ENCODE measurements around the gene ZNF462. TPM values are rescaled to one million over a fixed set of nuclear protein-coding genes. Genes with fewer than 3 reads are reported as not detected.
A peak's percentile ranks its signal among the peaks of the same experiment; 100 is the strongest.

Gene ZNF462
- total RNA-seq, 8 experiments from 2014 or later, result 0.49 to 85.2 (median 47.8) TPM

GRCh38 chr9:106964822-106965525 is 102.0 kb downstream of the ZNF462 start:
- Histone ChIP-seq H3K27ac (no peak overlapping the region), H3K4me3 (no peak overlapping the region), H3K4me1 (replicated peaks in 1 of 2) (peaks cover 10 to 12% of the 10 kb centered on the region in 2 donors)
- in situ Hi-C loops (cut with MboI; ENCODE audit: low pct_unique_long_range_greater_than_20kb in 2 of 9, low sequenced_read_pairs in 9 of 9, unreplicated experiment in 9 of 9), result no loop called here
- peak in 1 of 8 experiments; percentile 48 for ATAC-seq (replicated peaks in 6 of 8)
- 40 to 100% (median 89%) methylated on average over 1 to 4 of the region's 4 CpGs; no CpG with 5 or more reads in 1 of the 10 experiments for WGBS, 10 experiments

GRCh38 chr9:106966481-106966880 is 103.5 kb downstream of the ZNF462 start:
- WGBS, 10 experiments, result 67 to 100% (median 89%) methylated on average over 1 of the region's 1 CpG; no CpG with 5 or more reads in 3 of the 10 experiments
- in situ Hi-C loops (cut with MboI; ENCODE audit: low pct_unique_long_range_greater_than_20kb in 2 of 9, low sequenced_read_pairs in 9 of 9, unreplicated experiment in 9 of 9), result no loop called here
- ATAC-seq (replicated peaks in 6 of 8), result no peak
- no peak overlapping the region for H3K27ac ChIP-seq
- H3K4me3 ChIP-seq, result no peak overlapping the region
- peaks cover 21 to 25% of the 10 kb centered on the region in 2 donors for H3K4me1 ChIP-seq (replicated peaks in 1 of 2)

DNA sequence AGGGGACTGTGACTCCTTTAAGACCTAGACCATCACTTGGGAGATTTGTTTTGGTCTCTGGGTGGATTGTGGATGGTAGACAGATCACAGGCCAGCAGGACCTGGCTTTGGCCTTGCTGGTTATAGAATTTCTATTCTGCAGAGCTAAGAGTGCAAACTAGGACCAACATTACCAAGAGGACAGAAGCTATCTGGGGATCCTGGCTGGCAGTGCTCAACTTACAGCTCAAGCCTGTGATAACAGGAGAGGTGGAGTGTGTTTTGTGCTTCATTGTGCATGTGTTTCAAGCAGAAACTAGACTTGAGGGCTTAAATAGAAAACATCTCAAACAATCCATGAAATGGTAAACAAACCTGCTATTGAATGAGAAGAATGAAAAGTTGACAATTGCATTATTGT is 106.7 kb downstream of the ZNF462 start:
- Histone ChIP-seq H3K4me3 (no peak overlapping the region), H3K27ac (peak overlapping the region in 1 of 2 donors; percentile 18), H3K4me1 (replicated peaks in 1 of 2) (peaks cover 16 to 20% of the 10 kb centered on the region in 2 donors)
- in situ Hi-C loops (cut with MboI; ENCODE audit: low pct_unique_long_range_greater_than_20kb in 2 of 9, low sequenced_read_pairs in 9 of 9, unreplicated experiment in 9 of 9), result no loop called here
- peak in 4 of 8 experiments; percentile 7 to 45 (median 38) for ATAC-seq (replicated peaks in 6 of 8)

DNA sequence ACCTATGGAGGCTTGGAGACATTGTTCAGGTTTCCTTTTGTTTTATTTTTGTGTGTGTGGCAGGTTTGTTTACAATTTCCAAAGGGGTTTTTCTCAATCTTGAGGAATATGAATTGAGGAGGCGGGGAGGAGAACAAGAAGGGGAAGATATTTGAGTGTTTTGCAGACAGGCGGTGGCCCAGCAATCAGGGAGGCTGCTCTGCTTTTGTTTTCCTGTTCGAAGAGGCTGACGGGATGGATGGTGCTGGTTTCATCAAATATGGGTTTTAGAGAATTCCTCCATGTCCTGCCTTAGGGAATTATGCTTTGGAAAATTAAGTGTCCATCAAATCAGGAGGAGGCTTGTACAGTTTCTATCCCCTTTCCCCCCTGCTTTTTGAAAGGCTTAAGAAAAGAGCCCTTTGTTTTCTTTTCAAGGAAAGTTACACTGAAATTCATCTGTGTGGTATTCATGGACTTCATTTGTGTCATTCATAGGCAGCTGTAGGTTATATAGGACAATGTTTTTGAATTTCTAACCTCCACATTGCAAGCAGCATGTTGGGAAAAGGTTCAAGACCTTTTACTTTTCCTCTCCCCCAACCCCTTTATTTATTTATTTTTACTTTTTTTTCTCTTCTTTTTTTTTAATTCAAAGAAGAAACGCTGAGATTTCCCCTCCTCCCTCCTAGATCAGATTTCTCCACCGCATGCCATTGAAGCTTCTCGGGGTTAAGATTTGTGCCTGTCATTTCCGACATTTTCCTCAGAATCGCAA is 107.4 kb downstream of the ZNF462 start:
- no peak overlapping the region for H3K4me3 ChIP-seq
- in situ Hi-C loops (cut with MboI; ENCODE audit: low pct_unique_long_range_greater_than_20kb in 2 of 9, low sequenced_read_pairs in 9 of 9, unreplicated experiment in 9 of 9), result no loop called here
- H3K27ac ChIP-seq, result peak overlapping the region in 1 of 2 donors; percentile 74
- H3K4me1 ChIP-seq (replicated peaks in 1 of 2), result peaks cover 16 to 20% of the 10 kb centered on the region in 2 donors
- ATAC-seq (replicated peaks in 6 of 8), result peak in 5 of 8 experiments; percentile 13 to 43 (median 30)
- WGBS, 10 experiments, result 54 to 79% (median 63%) methylated on average over 3 to 9 of the region's 9 CpGs

DNA sequence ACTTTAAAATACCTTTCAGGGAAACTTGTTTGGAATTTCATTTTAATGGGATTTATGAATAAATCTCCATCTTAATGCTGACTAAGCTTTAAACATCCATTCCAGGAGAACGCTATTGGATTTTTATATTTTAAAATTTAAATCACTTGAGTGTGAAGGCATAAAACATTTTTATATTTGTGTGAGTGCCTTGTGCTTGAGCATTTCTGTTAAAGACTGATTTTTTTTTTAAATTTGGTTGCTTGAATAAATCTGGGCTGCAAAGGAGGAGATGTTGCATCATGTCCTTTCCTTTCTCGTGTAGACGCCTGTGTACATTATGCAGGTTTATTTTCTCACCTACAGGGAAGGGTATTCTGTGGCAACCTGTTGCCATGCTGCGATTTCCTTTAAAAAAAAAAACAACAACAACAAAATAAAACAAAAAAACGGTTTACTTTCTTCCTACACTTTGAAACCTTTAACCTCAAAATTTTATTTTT is 108.1 kb downstream of the ZNF462 start:
- in situ Hi-C loops (cut with MboI; ENCODE audit: low pct_unique_long_range_greater_than_20kb in 2 of 9, low sequenced_read_pairs in 9 of 9, unreplicated experiment in 9 of 9), result no loop called here
- WGBS, 10 experiments, result 54 to 90% (median 70%) methylated on average over 1 to 5 of the region's 5 CpGs
- no peak for ATAC-seq (replicated peaks in 6 of 8)
- Histone ChIP-seq H3K4me1 (replicated peaks in 1 of 2) (peaks cover 16 to 20% of the 10 kb centered on the region in 2 donors), H3K4me3 (no peak overlapping the region), H3K27ac (peak overlapping the region in 1 of 2 donors; percentile 33)

GRCh38 chr9:106972082-106972481 is 109.1 kb downstream of the ZNF462 start:
- H3K4me3 ChIP-seq, result no peak overlapping the region
- H3K4me1 ChIP-seq (replicated peaks in 1 of 2), result peaks cover 16 to 20% of the 10 kb centered on the region in 2 donors
- 73 to 100% (median 85%) methylated on average over 2 to 8 of the region's 9 CpGs; no CpG with 5 or more reads in 2 of the 10 experiments for WGBS, 10 experiments
- in situ Hi-C loops (cut with MboI; ENCODE audit: low pct_unique_long_range_greater_than_20kb in 2 of 9, low sequenced_read_pairs in 9 of 9, unreplicated experiment in 9 of 9), result no loop called here
- no peak overlapping the region for H3K27ac ChIP-seq
- no peak for ATAC-seq (replicated peaks in 6 of 8)

DNA sequence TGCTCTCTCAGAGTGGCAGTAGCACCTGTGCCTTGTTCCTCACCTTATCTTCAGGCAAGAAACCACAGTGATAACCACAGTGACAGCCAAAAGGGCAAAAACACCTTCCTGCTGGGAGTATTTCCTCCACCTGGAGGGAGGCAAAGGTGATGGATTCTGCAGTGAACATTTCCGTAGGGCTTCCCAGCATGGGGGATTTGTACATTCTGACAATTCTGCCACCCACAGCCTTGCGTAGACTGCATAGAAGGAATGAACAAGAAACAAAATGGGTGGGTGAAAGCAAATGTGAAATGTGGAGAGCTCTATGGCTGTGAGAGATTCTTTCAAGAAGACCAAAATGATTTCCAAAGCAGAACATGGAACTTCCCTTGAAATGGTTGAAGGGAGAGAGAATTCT is 111.4 kb downstream of the ZNF462 start:
- 49 to 100% (median 100%) methylated on average over 2 of the region's 2 CpGs; no CpG with 5 or more reads in 4 of the 10 experiments for WGBS, 10 experiments
- H3K27ac ChIP-seq, result no peak overlapping the region
- H3K4me3 ChIP-seq, result no peak overlapping the region
- ATAC-seq (replicated peaks in 6 of 8), result no peak
- in situ Hi-C loops (cut with MboI; ENCODE audit: low pct_unique_long_range_greater_than_20kb in 2 of 9, low sequenced_read_pairs in 9 of 9, unreplicated experiment in 9 of 9), result no loop called here
- H3K4me1 ChIP-seq (replicated peaks in 1 of 2), result peaks cover 16 to 20% of the 10 kb centered on the region in 2 donors

GRCh38 chr9:106976772-106977171 is 113.8 kb downstream of the ZNF462 start:
- Histone ChIP-seq H3K27ac (no peak overlapping the region), H3K4me3 (no peak overlapping the region), H3K4me1 (replicated peaks in 1 of 2) (no peaks in the 10 kb centered on the region)
- in situ Hi-C loops (cut with MboI; ENCODE audit: low pct_unique_long_range_greater_than_20kb in 2 of 9, low sequenced_read_pairs in 9 of 9, unreplicated experiment in 9 of 9), result no loop called here
- 65 to 100% (median 96%) methylated on average over 1 to 5 of the region's 5 CpGs; no CpG with 5 or more reads in 3 of the 10 experiments for WGBS, 10 experiments
- no peak for ATAC-seq (replicated peaks in 6 of 8)

- WGBS, 10 experiments, result 80 to 100% (median 90%) methylated on average over 2 of the region's 2 CpGs; no CpG with 5 or more reads in 7 of the 10 experiments
- ATAC-seq (replicated peaks in 6 of 8), result peak in 2 of 8 experiments; percentile 25 to 72
- H3K4me1 ChIP-seq (replicated peaks in 1 of 2), result no peaks in the 10 kb centered on the region
- H3K4me3 ChIP-seq, result no peak overlapping the region
- in situ Hi-C loops (cut with MboI; ENCODE audit: low pct_unique_long_range_greater_than_20kb in 2 of 9, low sequenced_read_pairs in 9 of 9, unreplicated experiment in 9 of 9), result no loop called here
- H3K27ac ChIP-seq, result no peak overlapping the region
Measured at GRCh38 chr9:106980551-106981101, 117.7 kb downstream of the ZNF462 start.

- no peak overlapping the region for H3K27ac ChIP-seq
- in situ Hi-C loops (cut with MboI; ENCODE audit: low pct_unique_long_range_greater_than_20kb in 2 of 9, low sequenced_read_pairs in 9 of 9, unreplicated experiment in 9 of 9), result no loop called here
- ATAC-seq (replicated peaks in 6 of 8), result no peak
- H3K4me1 ChIP-seq (replicated peaks in 1 of 2), result no peaks in the 10 kb centered on the region
- no peak overlapping the region for H3K4me3 ChIP-seq
- 63 to 100% (median 93%) methylated on average over 4 to 10 of the region's 10 CpGs; no CpG with 5 or more reads in 1 of the 10 experiments for WGBS, 10 experiments
Measured at GRCh38 chr9:106981396-106982287, 118.7 kb downstream of the ZNF462 start.

DNA sequence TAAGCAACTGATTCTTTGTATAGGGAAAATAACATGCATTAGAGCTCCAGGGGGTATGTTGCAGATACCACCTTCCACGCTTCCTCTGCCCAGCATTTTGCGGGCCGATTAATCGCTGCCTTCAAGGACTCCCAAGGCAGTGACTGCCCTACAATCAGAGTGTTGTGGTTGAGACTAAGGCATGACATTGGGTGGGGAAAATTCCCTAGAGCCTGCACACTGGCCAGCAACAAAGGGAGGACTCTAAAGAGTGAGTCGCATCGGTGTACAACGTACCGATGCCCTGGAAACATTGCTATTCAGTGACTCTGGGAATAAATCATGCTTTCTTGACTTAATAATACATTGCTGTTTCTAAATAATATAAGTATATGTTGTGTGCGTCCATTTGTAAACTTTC is 119.7 kb downstream of the ZNF462 start:
- no peak overlapping the region for H3K27ac ChIP-seq

DNA sequence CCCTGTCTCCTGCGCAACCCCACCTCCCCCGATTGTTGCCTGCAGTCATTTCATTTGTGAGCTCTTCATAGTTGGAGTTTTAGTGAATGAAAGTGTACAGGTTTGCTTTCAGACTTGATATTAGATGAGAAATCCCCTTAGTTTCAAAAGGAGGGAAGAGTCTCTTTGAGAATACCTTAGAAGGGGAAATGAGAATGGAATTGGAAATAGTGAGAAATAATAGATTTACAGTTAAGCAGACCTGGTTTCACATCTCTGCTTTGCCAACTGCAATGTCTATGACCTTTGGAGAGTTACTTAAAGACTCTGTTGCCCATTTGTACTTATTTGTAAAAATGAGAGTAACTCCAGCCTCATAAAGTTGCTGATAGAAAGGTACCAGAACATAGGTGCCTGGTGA is 120.4 kb downstream of the ZNF462 start:
- in situ Hi-C loops (cut with MboI; ENCODE audit: low pct_unique_long_range_greater_than_20kb in 2 of 9, low sequenced_read_pairs in 9 of 9, unreplicated experiment in 9 of 9), result no loop called here
- no peak overlapping the region for H3K27ac ChIP-seq
- ATAC-seq (replicated peaks in 6 of 8), result no peak
- WGBS, 10 experiments, result 60 to 100% (median 86%) methylated on average over 1 to 2 of the region's 2 CpGs; no CpG with 5 or more reads in 2 of the 10 experiments
- H3K4me1 ChIP-seq (replicated peaks in 1 of 2), result no peaks in the 10 kb centered on the region
- H3K4me3 ChIP-seq, result no peak overlapping the region

More for the DNA sequence above, 119.7 kb downstream of the ZNF462 start:
- in situ Hi-C loops (cut with MboI; ENCODE audit: low pct_unique_long_range_greater_than_20kb in 2 of 9, low sequenced_read_pairs in 9 of 9, unreplicated experiment in 9 of 9), result no loop called here
- H3K4me3 ChIP-seq, result no peak overlapping the region
- ATAC-seq (replicated peaks in 6 of 8), result peak in 3 of 8 experiments; percentile 25 to 71 (median 38)
- 61 to 100% (median 90%) methylated on average over 2 to 9 of the region's 9 CpGs; no CpG with 5 or more reads in 1 of the 10 experiments for WGBS, 10 experiments
- no peaks in the 10 kb centered on the region for H3K4me1 ChIP-seq (replicated peaks in 1 of 2)
